HPDE6-E6E7 (cell line): ENCODE results near the gene BEGAIN.

ENCODE experiments used
- DNase-seq: peaks from one replicate; pipeline ENCODE4 v3.0.0; 2011; ENCODE audit warnings: missing footprints; ENCODE audit errors: extremely low spot score

The BEGAIN gene

DNA sequence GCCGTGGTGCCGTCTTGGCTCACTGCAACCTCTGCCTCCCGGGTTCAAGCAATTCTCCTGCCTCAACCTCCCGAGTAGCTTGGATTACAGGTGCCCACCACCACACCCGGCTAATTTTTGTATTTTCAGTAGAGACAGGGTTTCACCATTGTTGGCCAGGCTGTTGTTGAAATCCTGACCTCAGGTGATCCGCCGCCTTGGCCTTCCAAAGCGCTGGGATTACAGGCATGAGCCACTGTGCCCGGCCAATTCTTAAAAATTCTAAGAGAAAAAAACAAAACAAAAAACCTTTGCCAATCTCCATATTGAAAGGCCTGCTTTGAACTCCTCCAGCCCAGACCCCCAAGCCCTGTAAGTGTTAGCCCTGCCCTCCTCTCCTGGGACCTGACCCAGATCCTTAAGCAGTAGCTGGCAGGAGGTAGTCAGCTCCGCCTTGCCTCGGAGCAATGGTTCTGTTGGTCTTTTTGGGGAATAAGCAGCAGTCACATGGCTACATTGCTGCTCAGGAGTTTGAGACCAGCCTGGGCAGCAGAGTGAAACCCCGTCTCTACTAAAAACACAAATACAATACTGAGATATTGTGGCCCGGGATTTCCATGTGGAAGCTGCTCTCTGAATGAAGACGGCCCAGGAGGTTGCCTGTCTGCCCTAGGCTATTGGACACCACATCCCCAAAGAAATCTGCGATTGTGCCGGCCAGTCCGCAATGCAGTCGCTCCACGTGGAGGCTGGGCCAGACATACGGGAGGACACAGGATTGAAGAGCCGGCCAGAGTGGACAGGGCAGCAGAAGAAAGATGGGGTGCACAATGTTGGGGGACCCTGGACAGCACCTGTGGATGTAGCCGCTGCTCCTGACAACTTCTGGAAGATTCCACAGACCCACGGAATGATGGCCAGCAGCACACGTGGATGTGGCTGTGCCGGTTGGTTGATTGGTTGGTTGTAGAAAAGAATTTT is 28.8 kb upstream of the BEGAIN start:
- no peak for DNase-seq

GRCh38 chr14:100614803-100615202 is 27.6 kb upstream of the BEGAIN start:
- no peak for DNase-seq

DNA sequence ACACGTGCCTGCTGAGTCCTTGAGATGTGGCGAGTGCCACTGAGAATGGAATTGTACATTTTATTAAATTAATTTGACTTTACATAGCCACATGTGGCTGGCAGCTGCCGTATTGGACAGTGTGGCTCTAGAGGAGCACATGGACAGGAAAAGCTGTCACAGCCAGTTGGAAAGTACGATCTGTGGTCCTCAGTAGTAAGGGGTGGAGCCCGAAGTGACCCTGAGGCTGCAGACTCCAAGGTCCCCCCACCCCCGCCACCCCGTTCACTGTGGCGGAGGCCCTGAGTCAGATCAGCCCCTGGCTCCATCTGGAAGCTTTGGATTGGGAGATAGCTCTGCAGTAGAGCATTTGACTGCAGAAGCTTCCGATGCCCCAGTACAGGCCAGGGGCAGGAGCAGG is 25.8 kb upstream of the BEGAIN start:
- no peak for DNase-seq

- DNase-seq, result no peak
Observed at GRCh38 chr14:100611811-100612480, 24.7 kb upstream of the BEGAIN start.

GRCh38 chr14:100610511-100611217 is 23.4 kb upstream of the BEGAIN start:
- DNase-seq, result peak; percentile 31

- no peak for DNase-seq
Observed at GRCh38 chr14:100609941-100610391, 22.7 kb upstream of the BEGAIN start.

DNA sequence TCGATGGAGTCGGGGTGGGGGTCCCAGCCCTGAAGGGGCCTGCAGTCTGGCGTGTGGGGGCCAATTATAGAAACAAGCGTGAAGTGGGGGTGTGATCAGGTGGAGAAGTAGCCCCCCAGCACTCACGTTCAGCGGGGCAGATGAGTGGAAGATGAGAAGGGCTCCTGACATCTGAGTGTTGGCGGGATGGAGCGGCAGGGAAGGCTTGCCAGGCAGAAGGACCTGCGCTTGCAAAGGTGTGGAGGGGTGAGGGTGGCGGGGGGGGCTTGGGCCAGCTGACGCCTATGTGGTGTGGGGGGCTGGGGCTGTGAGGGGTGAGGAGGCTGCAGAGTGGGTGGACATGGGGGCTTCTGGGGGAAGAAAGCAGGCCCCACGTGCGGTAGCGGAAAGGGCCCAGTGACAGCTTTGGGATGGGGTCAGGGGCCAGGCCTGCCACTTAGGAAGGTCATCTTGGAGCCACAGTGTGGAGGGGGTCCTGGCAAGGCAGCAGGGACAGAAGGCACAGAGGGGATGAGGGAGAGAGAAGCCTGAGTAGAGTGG is 22.2 kb upstream of the BEGAIN start:
- no peak for DNase-seq

GRCh38 chr14:100608586-100609330 is 21.5 kb upstream of the BEGAIN start:
- no peak for DNase-seq

- no peak for DNase-seq
Observed at GRCh38 chr14:100608064-100608463, 20.8 kb upstream of the BEGAIN start.

DNA sequence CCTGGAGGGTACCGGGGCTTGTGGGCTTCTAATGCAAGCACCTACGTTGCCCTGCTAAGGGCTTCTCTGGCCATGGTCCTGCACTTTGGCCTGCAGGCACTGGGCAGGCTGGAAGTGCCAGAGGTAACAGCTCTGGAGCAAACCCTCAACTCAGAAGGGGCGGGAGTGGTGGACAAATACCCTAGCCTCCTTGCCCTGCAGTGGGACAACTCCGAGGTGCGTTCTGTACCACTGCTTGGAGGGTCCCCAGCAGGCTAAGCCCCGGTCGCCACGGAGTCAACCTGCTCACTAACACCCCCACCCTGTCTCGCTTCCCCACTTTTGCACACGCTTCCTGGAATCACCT is 20.4 kb upstream of the BEGAIN start:
- no peak for DNase-seq

- no peak for DNase-seq
Observed at GRCh38 chr14:100606687-100607610, 19.7 kb upstream of the BEGAIN start.

DNA sequence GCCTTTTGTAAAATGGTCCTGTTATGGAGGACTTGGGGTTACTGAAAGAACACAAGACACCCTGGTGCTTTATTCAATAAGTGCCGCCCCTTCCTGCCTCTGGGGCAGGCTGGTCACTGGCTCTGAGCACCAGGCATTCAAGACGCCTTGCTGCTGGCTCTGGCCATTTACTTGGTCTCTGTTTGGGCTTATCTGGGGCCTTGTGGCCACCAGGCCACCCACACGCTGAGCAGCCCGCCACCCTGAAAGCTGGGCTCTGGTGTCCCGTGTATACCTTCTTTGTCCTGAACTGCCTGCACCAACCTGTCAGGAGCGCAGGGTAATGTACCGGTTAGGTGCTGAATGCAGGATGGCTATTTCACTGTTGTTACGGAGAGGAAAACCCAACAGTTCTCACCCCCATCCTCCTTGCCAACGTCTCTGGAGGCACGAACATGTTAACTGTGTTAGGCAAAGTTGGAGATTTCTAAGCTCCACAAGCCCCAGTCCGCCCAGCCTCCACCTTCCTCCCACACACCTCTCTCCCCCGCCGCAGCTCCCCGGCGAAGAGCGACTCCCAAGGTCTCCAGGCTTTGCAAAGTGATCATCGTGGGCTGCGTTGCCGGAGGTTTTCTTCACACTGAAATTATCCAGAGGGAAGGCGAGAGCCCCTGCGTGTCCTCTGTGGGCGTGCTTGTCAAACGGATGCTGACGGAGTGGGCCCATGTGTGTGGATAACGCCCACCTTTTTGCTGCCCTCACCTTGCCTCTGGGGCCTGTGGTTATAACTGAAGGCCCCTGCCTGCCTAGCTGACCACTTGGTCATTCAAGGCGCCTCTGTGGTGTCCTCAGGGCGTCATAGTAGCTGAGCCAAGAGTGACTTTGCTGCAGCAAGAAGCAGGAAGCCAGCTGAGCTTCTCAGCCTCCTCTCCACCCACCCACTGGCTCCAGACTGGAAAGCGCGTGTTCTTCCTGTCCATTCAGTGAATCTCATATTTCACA is 18.8 kb upstream of the BEGAIN start:
- no peak for DNase-seq

DNA sequence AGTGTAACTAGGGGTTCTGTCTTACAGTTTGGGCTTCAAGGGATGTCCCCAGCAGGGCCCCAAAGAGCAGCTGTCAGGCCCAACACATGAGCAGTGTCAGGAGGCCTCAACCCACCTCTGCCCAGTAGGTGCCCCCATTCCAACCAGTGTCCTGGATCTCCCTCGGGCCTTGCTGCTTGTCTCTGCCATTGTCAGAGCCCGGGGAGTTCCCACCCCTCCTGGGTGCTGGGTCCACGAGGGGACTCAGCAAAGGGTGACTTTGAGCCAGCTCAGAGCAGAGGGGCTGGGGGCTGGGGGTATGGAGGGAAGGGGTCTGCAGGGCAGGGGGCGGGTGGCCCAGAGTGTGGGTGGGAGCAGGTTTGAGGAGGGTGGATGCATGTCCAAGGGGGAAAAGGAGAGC is 18.0 kb upstream of the BEGAIN start:
- DNase-seq, result no peak

- DNase-seq, result no peak
Observed at GRCh38 chr14:100604709-100605108, 17.5 kb upstream of the BEGAIN start.

- no peak for DNase-seq
Observed at GRCh38 chr14:100604121-100604501, 16.9 kb upstream of the BEGAIN start.

DNA sequence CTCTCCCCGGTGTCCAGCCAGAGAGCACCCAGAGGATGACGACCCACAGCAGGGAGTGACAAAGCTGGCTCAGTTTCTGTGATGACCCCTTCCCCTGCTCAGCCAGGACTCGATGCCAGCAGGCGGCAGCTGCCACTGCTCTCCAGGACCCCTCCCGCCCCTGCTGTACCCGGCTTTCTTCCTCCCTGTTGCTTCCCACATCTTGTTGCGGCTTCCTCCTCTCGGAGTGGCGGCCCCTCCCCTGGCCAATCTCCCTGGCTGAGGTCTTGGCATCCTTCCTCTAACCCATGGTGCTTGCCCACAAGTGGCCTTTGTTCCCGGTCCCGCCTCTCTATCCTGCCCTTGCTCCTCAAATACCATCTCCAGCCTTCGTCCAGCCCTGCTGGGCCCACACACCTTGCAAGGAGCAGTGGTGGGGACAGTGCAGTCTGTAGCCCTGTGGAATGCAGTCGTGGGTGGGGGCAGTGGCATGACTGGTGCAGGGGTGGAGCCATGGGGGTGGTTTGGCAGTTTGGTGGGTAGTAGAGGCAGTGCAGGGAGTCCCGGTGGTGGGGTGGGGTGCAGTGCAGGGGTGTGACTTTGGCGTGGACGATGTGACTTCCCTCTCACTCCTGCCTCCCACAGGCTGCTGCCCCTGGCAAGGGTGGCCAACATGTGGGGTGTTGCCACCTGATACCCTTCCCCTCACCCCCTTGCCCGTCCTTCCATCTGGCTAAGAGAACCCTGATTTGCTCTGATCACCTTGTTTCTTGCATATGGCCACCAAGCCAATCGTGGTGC is 16.3 kb upstream of the BEGAIN start:
- no peak for DNase-seq

DNA sequence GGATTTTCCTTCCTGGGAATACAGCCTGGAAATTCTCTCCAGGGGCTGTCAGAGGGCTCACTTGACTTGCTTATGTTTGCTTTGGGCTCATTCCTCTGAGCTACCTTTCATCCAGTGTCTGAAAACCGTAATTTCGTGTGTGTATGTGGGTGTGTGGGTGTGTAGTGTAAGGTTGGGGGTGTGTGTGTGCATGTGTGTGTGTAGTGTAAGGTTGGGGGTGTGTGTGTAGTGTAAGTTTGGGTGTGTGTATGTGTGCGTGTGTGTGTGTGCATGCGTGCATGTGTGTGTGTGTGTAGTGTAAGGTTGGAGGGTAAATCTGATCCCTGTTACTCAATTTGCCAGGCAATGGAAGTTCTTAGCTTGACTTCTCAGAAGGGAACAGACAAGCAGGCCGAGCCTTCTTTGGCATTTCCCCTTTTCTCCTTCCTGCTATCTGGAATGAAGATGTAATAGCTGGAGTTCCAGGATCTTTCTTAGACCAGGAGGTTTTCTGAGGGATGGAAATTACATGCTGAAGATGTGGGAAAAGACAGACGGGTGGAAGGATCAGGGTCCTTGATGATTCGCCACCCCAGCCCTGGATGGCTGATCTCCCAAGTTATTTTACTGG is 15.5 kb upstream of the BEGAIN start:
- DNase-seq, result no peak

- DNase-seq, result no peak
Observed at GRCh38 chr14:100601914-100602313, 14.7 kb upstream of the BEGAIN start.
